ENCODE results near the gene CYTIP. TPM values are rescaled to one million over a fixed set of nuclear protein-coding genes. Genes with fewer than 3 reads are reported as not detected.

Gene CYTIP
- total RNA-seq, 1 experiment from 2014 or later, result 0.57 TPM

DNA sequence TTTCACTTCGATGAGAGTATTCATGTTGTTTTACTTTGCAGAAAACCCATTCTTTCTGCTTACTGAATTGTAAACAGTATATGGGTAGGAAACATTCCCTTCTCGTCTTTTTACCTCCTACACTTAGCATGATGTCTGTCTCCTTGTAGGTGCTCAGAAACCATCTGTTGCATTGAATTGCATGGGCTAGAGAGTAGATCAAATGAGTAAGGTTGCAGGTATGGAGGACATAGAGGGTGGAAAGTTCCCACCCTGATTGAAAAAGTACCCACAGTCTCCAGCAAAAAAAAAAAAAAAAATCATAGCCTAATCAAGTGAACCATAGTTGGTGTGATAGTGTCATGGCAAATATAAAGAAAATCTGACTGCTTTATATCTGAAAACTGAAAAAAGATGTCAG, 1.7 kb downstream of the CYTIP start:
- Histone ChIP-seq H3K9me3 (ENCODE audit: control insufficient read depth, insufficient read depth, low read depth, low read length) (no peaks in the 10 kb centered on the region), H3K4me3 (ENCODE audit: low read depth in 2 of 2, low read length in 2 of 2) (no peak overlapping the region), H3K36me3 (ENCODE audit: control insufficient read depth, insufficient read depth, low read length) (no peaks in the 10 kb centered on the region), H3K27me3 (ENCODE audit: control insufficient read depth, insufficient read depth, low read length) (no peaks in the 10 kb centered on the region; the same call in 1 of the 2 replicates), H3K4me1 (ENCODE audit: control insufficient read depth, insufficient read depth, low read length) (no peaks in the 10 kb centered on the region), H3K27ac (ENCODE audit: low read length) (no peak overlapping the region)
- ChIA-PET POLR2A (no interaction called here), CTCF (no interaction called here)
- no peak for TF ChIP-seq TCF7L2 (IDR thresholded peaks at IDR 0.05; ENCODE audit: low read depth, low read length)
- no peak for DNase-seq (ENCODE audit: low read depth, low spot score)
- intact Hi-C loops (cut with micrococcal nuclease; ENCODE audit: unreplicated experiment), result no loop called here
- ATAC-seq, result no peak
- in situ Hi-C loops (cut with HindIII; ENCODE audit: low pct_unique_long_range_greater_than_20kb, low sequenced_read_pairs), result no loop called here
- no TSS peak for BruUV-seq (replicated peaks)

DNA sequence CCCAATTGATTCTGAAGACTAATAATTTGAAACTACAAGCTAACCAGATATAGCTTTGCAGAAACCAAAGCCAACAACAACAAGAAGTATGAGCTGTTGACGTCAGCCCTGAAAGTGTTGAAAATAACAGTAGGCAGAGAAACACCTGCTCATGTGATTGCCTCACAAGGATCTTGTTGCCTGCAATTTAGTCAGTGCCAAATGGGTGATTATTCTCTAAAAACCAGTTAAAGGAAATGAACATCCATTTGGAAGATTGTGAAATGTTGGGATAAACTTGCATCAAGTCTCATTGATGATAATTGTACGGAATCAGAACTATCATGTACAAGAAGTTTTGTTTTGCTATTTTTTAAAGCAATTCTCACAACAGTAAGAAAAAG, 2.8 kb downstream of the CYTIP start:
- CTCF ChIA-PET, result interaction anchor here (0.6 kb wide), 1 partner anchor 566 kb away, joined by 4 read pairs; no protein-coding TSS in a partner anchor
- no peak for ATAC-seq
- no peak for DNase-seq (ENCODE audit: low read depth, low spot score)
- TF ChIP-seq SIN3A (IDR thresholded peaks at IDR 0.05; ENCODE audit: borderline replicate concordance, insufficient read depth, low read depth, low read length) (no peak), TCF7L2 (IDR thresholded peaks at IDR 0.05; ENCODE audit: low read depth, low read length) (no peak), POLR2AphosphoS5 (IDR thresholded peaks at IDR 0.05; ENCODE audit: low read depth, low read length) (no peak)
- TF ChIP-seq, protein P1, sequence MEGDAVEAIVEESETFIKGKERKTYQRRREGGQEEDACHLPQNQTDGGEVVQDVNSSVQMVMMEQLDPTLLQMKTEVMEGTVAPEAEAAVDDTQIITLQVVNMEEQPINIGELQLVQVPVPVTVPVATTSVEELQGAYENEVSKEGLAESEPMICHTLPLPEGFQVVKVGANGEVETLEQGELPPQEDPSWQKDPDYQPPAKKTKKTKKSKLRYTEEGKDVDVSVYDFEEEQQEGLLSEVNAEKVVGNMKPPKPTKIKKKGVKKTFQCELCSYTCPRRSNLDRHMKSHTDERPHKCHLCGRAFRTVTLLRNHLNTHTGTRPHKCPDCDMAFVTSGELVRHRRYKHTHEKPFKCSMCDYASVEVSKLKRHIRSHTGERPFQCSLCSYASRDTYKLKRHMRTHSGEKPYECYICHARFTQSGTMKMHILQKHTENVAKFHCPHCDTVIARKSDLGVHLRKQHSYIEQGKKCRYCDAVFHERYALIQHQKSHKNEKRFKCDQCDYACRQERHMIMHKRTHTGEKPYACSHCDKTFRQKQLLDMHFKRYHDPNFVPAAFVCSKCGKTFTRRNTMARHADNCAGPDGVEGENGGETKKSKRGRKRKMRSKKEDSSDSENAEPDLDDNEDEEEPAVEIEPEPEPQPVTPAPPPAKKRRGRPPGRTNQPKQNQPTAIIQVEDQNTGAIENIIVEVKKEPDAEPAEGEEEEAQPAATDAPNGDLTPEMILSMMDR (IDR thresholded peaks at IDR 0.05), result no peak
- TF ChIP-seq, protein P2, sequence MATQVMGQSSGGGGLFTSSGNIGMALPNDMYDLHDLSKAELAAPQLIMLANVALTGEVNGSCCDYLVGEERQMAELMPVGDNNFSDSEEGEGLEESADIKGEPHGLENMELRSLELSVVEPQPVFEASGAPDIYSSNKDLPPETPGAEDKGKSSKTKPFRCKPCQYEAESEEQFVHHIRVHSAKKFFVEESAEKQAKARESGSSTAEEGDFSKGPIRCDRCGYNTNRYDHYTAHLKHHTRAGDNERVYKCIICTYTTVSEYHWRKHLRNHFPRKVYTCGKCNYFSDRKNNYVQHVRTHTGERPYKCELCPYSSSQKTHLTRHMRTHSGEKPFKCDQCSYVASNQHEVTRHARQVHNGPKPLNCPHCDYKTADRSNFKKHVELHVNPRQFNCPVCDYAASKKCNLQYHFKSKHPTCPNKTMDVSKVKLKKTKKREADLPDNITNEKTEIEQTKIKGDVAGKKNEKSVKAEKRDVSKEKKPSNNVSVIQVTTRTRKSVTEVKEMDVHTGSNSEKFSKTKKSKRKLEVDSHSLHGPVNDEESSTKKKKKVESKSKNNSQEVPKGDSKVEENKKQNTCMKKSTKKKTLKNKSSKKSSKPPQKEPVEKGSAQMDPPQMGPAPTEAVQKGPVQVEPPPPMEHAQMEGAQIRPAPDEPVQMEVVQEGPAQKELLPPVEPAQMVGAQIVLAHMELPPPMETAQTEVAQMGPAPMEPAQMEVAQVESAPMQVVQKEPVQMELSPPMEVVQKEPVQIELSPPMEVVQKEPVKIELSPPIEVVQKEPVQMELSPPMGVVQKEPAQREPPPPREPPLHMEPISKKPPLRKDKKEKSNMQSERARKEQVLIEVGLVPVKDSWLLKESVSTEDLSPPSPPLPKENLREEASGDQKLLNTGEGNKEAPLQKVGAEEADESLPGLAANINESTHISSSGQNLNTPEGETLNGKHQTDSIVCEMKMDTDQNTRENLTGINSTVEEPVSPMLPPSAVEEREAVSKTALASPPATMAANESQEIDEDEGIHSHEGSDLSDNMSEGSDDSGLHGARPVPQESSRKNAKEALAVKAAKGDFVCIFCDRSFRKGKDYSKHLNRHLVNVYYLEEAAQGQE (IDR thresholded peaks at IDR 0.05; ENCODE audit: insufficient read depth in 1 of 2, low read depth in 2 of 2, low read length in 1 of 2), result no peak
- H3K27ac ChIP-seq (ENCODE audit: low read length), result no peak overlapping the region
- H3K27me3 ChIP-seq (ENCODE audit: control insufficient read depth, insufficient read depth, low read length), result no peaks in the 10 kb centered on the region; the same call in 1 of the 2 replicates
- in situ Hi-C loops (cut with HindIII; ENCODE audit: low pct_unique_long_range_greater_than_20kb, low sequenced_read_pairs) (no loop called here), intact Hi-C loops (cut with micrococcal nuclease; ENCODE audit: unreplicated experiment) (no loop called here)
- H3K36me3 ChIP-seq (ENCODE audit: control insufficient read depth, insufficient read depth, low read length), result no peaks in the 10 kb centered on the region; the same call in 1 of the 2 replicates
- H3K4me1 ChIP-seq (ENCODE audit: control insufficient read depth, insufficient read depth, low read length), result no peaks in the 10 kb centered on the region
- POLR2A ChIA-PET, result no interaction called here
- no TSS peak for BruUV-seq (replicated peaks)
- H3K4me3 ChIP-seq (ENCODE audit: low read depth in 2 of 2, low read length in 2 of 2), result no peak overlapping the region
- no peaks in the 10 kb centered on the region for H3K9me3 ChIP-seq (ENCODE audit: control insufficient read depth, insufficient read depth, low read depth, low read length)

DNA sequence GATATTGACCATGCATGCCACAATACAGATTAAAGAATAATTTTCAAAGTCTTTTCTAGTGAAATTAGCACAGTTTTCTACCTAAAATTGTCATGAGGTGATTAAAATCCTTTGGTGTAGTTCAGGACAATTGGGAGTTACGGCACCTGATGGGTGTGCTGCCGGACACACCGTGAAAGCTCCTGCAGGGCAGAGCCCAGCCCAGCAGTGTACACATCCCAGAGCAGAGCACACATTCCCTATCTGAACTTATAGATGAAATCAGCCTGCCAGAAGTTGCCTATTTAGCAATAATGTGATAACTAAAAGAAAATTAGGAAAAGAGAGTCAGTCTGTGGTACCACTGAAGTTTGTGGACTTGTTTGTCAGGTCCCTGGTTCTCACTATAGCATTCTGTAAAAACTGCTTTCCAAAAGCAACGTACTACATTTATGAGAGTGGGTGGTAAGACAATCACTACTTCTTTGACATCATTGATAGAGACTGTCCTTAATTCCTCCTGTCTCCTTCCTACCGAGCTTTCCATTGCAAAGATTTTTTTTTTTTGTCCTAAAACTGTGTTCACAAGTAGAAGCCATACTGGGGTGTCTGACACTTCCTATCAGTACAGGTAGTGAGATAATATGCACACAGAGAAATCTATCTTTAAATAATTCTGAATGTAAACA, 3.4 kb downstream of the CYTIP start:
- BruUV-seq (replicated peaks), result no TSS peak
- Histone ChIP-seq H3K27me3 (ENCODE audit: control insufficient read depth, insufficient read depth, low read length) (no peaks in the 10 kb centered on the region; the same call in 1 of the 2 replicates), H3K4me3 (ENCODE audit: low read depth in 2 of 2, low read length in 2 of 2) (no peak overlapping the region), H3K36me3 (ENCODE audit: control insufficient read depth, insufficient read depth, low read length) (no peaks in the 10 kb centered on the region; the same call in 1 of the 2 replicates), H3K27ac (ENCODE audit: low read length) (no peak overlapping the region), H3K4me1 (ENCODE audit: control insufficient read depth, insufficient read depth, low read length) (no peaks in the 10 kb centered on the region), H3K9me3 (ENCODE audit: control insufficient read depth, insufficient read depth, low read depth, low read length) (no peaks in the 10 kb centered on the region)
- TF ChIP-seq SIN3A (IDR thresholded peaks at IDR 0.05; ENCODE audit: borderline replicate concordance, insufficient read depth, low read depth, low read length) (no peak), TCF7L2 (IDR thresholded peaks at IDR 0.05; ENCODE audit: low read depth, low read length) (no peak), POLR2AphosphoS5 (IDR thresholded peaks at IDR 0.05; ENCODE audit: low read depth, low read length) (no peak)
- TF ChIP-seq, protein P1 (IDR thresholded peaks at IDR 0.05), result no peak
- TF ChIP-seq, protein P2 (IDR thresholded peaks at IDR 0.05; ENCODE audit: insufficient read depth in 1 of 2, low read depth in 2 of 2, low read length in 1 of 2), result no peak
- ATAC-seq, result no peak
- ChIA-PET POLR2A (no interaction called here), CTCF (interaction anchor here (0.6 kb wide), 2 partner anchors 138 to 567 kb away, joined by 4 read pairs; no protein-coding TSS in a partner anchor)
- in situ Hi-C loops (cut with HindIII; ENCODE audit: low pct_unique_long_range_greater_than_20kb, low sequenced_read_pairs), result no loop called here
- DNase-seq (ENCODE audit: low read depth, low spot score), result no peak
- intact Hi-C loops (cut with micrococcal nuclease; ENCODE audit: unreplicated experiment), result no loop called here

All from Panc1 (cell line).